Loucy (cell line): Measurements from ENCODE around the gene MRPL9.
"Not testable (repeated sequence)": the region's sequence is repeated elsewhere in the genome, so short reads cannot be mapped to it uniquely, and the experiment has no call there.

Experiments
- EZH2phosphoT487 ChIP-seq: fragments of 200-600 bp; IDR thresholded peaks from 2 replicates; pipeline ENCODE4 v1.6.1; 2018; ENCODE audit warnings: antibody characterized with exemption, mild to moderate bottlenecking, moderate library complexity, borderline replicate concordance
- TF ChIP-seq, protein P1 (sequence below): fragments of 200-600 bp; sonication (generic); conservative IDR thresholded peaks from 2 replicates; pipeline ENCODE4 v1.5.1; 2014; ENCODE audit warnings: mild to moderate bottlenecking, antibody characterized with exemption, low read length

DNA sequence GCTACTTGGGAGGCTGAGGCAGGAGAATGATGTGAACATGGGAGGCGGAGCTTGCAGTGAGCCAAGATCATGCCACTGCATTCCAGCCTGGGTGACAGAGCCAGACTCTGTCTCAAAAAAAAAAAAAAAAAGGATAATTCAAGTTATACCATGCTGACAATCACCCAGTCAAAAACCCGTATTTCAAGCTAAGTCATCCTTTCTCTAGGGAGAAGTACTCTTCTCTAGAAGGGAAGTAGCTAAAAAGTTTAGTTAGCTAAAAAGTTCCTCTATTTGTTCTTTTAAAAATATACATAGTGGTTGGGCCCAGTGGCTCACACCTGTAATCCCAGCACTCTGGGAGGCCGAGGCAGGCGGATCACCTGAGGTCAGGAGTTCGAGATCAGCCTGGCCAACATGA, 17.4 kb upstream of the MRPL9 start:
- TF ChIP-seq, protein P1, sequence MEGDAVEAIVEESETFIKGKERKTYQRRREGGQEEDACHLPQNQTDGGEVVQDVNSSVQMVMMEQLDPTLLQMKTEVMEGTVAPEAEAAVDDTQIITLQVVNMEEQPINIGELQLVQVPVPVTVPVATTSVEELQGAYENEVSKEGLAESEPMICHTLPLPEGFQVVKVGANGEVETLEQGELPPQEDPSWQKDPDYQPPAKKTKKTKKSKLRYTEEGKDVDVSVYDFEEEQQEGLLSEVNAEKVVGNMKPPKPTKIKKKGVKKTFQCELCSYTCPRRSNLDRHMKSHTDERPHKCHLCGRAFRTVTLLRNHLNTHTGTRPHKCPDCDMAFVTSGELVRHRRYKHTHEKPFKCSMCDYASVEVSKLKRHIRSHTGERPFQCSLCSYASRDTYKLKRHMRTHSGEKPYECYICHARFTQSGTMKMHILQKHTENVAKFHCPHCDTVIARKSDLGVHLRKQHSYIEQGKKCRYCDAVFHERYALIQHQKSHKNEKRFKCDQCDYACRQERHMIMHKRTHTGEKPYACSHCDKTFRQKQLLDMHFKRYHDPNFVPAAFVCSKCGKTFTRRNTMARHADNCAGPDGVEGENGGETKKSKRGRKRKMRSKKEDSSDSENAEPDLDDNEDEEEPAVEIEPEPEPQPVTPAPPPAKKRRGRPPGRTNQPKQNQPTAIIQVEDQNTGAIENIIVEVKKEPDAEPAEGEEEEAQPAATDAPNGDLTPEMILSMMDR: not testable (repeated sequence)
- TF ChIP-seq EZH2phosphoT487: not testable (repeated sequence)
